Endothelial cell (in vitro differentiated cells): ENCODE results near the gene THAP7. TPM values are rescaled to one million over a fixed set of nuclear protein-coding genes. Genes with fewer than 3 reads are reported as not detected.

Source experiments
- DNase-seq: peaks from one replicate; pipeline ENCODE4 v3.0.0; 2021; ENCODE audit warnings: low spot score
- H3K27ac Mint-ChIP-seq: one replicate; pipeline ENCODE4 v1.8.0; 2021; ENCODE audit warnings: mixed read lengths, inconsistent platforms; ENCODE audit not compliant: unreplicated experiment
- H3K27me3 Mint-ChIP-seq: one replicate; pipeline ENCODE4 v1.8.0; 2021; ENCODE audit warnings: mild to moderate bottlenecking, moderate library complexity, mixed read lengths, inconsistent platforms; ENCODE audit not compliant: unreplicated experiment
- H3K36me3 Mint-ChIP-seq: one replicate; pipeline ENCODE4 v1.8.0; 2021; ENCODE audit warnings: mild to moderate bottlenecking, low read depth, mixed read lengths, inconsistent platforms; ENCODE audit not compliant: unreplicated experiment
- H3K4me1 Mint-ChIP-seq: one replicate; pipeline ENCODE4 v1.8.0; 2021; ENCODE audit warnings: mild to moderate bottlenecking, mixed read lengths, inconsistent platforms; ENCODE audit not compliant: unreplicated experiment
- H3K4me3 Mint-ChIP-seq: one replicate; pipeline ENCODE4 v1.8.0; 2021; ENCODE audit warnings: mild to moderate bottlenecking, mixed read lengths, inconsistent platforms; ENCODE audit not compliant: unreplicated experiment
- H3K9me3 Mint-ChIP-seq: one replicate; pipeline ENCODE4 v1.8.0; 2021; ENCODE audit warnings: mixed read lengths, inconsistent platforms; ENCODE audit not compliant: unreplicated experiment
- CTCF ChIP-seq: fragments of 200-600 bp; sonication (generic); IDR thresholded peaks from one replicate; pipeline ENCODE4 v1.5.0; 2021; ENCODE audit warnings: antibody characterized with exemption; ENCODE audit not compliant: unreplicated experiment
- total RNA-seq: library from RNA; stranded (reverse); fragmentation: NEBNext Ultra II Directional; extraction: Animal tissue kit (Norgen Biotek cat#: 25700); gene quantifications from one replicate; pipeline ENCODE4 v1.2.1, GENCODE V29; 2021; ENCODE audit not compliant: unreplicated experiment

THAP7 gene
- total RNA-seq, 1 donor from 2014 or later, result 13.5 TPM

DNA sequence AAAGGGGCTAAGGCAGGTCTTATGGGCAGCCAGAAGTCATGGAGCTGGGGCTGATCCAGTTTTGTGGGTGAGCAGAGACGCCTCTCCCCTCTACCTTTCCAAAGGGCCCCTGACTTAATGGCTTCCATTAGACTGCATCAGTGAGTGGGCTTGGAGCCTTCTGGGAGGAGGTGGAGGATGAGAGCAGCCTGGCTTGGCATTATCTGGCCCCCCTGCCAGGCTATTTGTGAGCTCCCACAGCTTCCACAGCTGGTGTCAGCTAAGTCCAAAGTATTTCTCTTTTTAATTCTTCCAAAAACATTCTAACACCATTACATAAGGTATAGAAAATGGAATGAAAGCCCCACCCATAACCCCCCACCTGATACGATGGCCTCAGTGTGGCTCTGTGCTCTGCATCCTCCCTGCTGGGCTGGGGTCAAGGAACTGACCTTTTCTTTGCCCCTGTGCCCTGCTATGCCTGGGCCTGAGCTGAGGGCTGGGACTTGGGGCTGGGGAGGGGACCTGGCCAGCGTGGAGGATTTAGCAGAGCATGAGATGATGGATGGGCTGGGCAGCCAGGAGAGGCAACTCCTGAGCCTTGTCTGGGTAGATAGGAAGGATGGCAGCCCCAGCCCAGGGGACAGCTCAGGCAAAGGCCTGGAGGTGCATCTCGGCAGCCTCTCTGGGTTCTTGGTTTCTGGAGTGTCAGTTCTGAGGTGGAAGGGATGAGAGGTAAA lies 30.8 kb downstream of the THAP7 start:
- TF ChIP-seq CTCF, result no peak
- Mint-ChIP-seq H3K9me3 (no peaks in the 10 kb centered on the region), H3K36me3 (no peaks in the 10 kb centered on the region), H3K27ac (no peak overlapping the region), H3K27me3 (peaks cover 14% of the 10 kb centered on the region), H3K4me1 (no peaks in the 10 kb centered on the region), H3K4me3 (no peak overlapping the region)
- no peak for DNase-seq

DNA sequence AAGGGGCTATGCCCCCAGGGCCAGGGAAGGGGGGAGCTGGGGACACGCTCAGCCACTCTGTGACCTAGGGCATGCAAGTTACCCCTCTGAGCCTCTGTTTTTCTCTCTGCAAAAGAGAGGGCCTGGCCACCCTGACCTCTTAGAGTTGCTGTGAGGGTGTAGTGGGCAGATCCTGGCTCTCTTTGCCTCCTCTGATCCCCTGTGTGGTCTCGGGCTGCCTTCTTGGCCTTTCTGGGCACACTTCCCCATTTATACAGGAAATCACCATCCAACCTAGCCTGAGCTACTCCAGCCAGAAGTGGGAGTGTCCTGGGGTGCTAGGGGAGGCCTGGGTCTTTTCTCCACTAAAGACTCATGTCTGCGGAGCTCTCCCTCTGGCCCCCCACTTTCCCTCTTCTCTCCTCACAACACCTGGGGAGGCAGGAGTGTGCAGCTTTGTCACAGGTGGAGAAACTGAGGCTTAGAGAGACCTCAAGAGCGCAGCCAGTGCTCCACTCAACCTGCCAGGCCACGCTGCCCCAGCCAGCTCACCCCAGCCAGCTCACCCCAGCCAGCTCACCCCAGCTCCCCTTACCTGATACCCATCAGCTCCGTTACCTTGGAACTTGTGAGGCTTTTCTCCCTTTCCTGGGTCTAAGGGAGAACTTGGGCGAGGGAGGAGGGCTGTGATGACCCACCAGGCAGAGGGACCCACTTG lies 33.5 kb downstream of the THAP7 start:
- Mint-ChIP-seq H3K4me1 (peaks cover 5% of the 10 kb centered on the region), H3K36me3 (no peaks in the 10 kb centered on the region), H3K27ac (no peak overlapping the region), H3K9me3 (no peaks in the 10 kb centered on the region), H3K4me3 (no peak overlapping the region), H3K27me3 (peaks cover 18% of the 10 kb centered on the region)
- TF ChIP-seq CTCF, result no peak
- DNase-seq, result no peak

GRCh38 chr22:20967697-20968211 lies 34.2 kb downstream of the THAP7 start:
- Mint-ChIP-seq H3K4me3 (no peak overlapping the region), H3K4me1 (peaks cover 5% of the 10 kb centered on the region), H3K9me3 (no peaks in the 10 kb centered on the region), H3K27ac (no peak overlapping the region), H3K36me3 (no peaks in the 10 kb centered on the region), H3K27me3 (peaks cover 21% of the 10 kb centered on the region)
- DNase-seq, result no peak
- no peak for TF ChIP-seq CTCF

DNA sequence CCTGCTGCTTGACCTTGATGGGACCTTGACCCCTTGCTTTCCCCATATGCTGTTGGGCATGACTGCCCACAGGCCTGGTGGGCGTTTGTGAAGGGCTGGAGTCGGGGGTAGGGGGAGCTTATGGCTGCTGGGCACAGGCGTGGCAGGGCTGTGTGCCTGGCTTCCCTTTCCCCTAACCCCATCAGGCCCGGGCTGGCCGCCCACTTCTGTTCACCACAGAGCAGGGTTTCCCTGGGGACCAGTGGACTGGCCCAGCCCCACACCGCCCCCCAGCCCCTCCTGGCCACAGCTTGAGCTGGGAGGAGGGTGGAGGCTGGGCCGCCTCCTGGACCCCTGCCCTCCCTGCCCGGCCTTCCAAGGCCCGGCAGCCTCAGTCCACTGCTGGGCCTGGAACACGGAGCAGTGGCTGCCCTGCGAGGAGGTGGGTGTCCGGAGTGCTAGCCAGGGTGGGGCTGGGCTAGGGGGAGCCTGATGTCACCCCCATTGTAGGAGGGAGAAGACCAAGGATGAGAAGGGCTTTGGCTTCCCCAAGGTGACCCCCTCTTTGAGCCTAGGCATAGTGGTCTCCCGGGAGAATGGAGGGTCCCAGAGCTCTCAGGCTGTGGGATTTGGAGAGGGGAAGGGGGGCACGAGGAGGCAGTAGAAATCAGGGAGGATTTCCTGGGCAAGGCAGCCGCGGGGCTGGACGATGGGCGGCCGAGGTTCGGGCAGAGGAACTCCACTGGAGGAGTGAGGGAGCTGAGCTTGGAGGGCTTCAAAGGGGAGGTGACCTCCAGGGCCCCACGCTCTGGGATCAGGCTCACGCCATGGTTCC lies 34.8 kb downstream of the THAP7 start, which contains the start of gene AIFM3:
Gene AIFM3, plus strand, starts transcription at position 373 of the 814 bp plus-strand sequence. CDS start 690 bp downstream, outside the sequence.
- Mint-ChIP-seq H3K36me3 (no peaks in the 10 kb centered on the region), H3K4me3 (no peak within 1 kb of the TSS), H3K27ac (no peak within 1 kb of the TSS), H3K4me1 (peaks cover 5% of the 10 kb centered on the region), H3K27me3 (peaks cover 21% of the 10 kb centered on the region), H3K9me3 (no peaks in the 10 kb centered on the region)
- TF ChIP-seq CTCF, result no peak
- no peak for DNase-seq
